Measurements from ENCODE around the gene TRIM26. TPM values are rescaled to one million over a fixed set of nuclear protein-coding genes. Genes with fewer than 3 reads are reported as not detected.
"Not testable (repeated sequence)": the region's sequence is repeated elsewhere in the genome, so short reads cannot be mapped to it uniquely, and the experiment has no call there.

TRIM26 gene
- polyA plus RNA-seq, 12 donors, result 12.6 to 33.8 (median 15.0) TPM; not detected in 1

- no peak for DNase-seq
Observed at GRCh38 chr6:30171677-30172471, 41.3 kb downstream of the TRIM26 start.

DNA sequence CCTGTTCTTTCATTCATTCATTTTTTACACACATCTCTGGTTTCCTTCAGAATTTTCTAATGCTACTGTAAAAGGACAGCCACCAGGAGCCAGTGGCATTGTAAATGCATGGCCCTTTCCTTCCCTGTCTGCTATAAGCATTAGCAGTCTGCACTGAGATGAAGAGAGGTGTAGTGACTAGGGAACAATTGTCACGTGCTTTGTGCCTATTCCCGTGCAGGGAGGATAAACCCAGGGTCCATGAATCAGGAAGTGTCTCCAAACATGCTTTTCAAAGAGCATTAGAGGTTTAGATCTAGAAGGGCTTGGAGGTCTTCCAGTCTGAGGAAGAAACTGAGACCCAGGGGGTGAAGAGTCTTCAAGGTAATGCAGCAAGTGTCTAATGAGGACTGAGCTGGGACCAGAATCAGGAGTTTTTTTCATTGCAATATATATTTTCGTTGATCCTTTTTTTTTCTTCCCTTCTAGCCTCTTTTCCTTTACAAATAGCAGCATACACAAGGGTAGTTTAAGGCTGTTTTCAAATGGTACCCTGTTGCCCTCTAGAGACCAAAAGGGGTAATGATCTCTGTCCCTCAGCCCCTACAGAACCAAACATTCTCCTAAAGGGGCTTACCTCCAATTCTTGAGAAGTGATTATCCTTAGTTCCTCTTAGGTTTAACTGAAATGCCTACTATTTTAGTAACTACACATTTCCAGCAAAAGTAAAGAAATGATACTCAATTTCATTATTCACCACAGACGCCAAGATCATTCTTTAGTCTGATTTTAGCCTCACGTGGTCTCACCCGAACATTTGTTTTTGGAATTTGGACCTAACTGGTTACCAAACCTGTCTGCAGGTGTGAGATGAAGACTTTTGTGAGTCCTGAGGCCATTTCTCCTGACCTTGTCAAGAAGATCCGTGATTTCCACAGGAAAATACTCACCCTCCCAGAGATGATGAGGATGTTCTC, 43.3 kb downstream of the TRIM26 start:
- peak; percentile 18 for DNase-seq

GRCh38 chr6:30168741-30169140, 44.5 kb downstream of the TRIM26 start:
- DNase-seq, result no peak

GRCh38 chr6:30167101-30167500, 46.1 kb downstream of the TRIM26 start:
- DNase-seq, result no peak

DNA sequence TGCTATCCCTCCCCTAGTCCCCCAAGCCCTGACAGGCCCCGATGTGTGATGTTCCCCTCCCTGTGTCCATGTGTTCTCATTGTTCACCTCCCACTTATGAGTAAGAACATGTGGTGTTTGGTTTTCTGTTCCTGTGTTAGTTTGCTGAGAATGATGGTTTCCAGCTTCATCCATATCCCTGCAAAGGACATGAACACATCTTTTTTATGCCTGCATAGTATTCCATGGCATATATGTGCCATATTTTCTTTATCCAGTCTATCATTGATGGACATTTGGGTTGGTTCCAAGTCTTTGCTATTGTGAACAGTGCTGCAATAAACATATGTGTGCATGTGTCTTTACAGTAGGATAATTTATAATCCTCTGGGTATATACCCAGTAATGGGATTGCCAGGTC, 48.0 kb downstream of the TRIM26 start:
- not testable (repeated sequence) for DNase-seq

DNA sequence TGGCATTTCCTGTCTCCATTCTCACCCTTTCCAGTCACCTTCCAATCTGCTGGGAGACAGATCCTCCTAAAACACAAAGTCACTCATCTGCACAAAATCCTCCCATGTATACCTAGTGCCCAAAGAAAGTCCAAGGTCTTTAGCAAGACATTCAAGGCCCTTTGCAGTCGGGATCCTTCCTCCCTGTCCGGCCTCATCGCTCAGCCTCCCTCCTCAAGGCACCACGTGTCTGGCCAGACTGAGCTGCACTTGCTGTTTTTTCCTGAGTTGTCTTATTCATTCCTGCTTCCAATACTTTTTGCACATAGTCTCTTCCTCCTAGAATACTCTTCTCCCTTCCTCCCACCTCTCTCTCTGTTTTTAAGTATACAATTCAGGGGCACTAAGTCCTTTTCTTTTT, 48.5 kb downstream of the TRIM26 start:
- no peak for DNase-seq

GRCh38 chr6:30163918-30164654, 49.1 kb downstream of the TRIM26 start:
- no peak for DNase-seq

DNA sequence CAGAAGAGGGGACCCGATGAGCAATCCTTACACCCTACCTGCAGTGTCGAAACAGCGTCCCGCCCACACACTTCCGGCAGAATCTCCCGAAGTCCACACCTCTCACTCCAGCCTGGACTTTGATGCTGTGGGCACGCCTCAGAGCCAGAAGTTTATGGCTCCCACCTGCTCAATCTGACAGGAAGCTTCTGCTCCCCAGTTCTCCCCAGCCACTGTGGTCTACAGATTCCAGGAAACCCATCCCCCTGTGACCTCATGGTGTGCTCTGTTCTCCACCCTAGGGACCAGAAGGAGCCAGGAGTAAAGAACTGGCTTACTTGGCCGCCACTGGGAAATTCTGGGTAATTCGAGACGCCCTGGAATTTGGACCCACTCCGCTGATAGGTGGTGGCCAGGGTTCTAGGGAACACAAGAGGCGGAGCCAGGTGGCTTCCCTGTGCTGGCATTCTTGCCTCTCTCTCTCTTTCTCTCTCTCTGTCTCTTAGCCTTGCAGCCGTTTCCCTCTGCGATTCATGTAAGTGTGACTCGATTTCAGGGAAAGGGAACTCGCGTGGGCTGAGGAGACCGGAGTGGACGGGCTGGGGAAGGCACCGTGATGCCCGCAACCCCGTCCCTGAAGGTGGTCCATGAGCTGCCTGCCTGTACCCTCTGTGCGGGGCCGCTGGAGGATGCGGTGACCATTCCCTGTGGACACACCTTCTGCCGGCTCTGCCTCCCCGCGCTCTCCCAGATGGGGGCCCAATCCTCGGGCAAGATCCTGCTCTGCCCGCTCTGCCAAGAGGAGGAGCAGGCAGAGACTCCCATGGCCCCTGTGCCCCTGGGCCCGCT, 49.9 kb downstream of the TRIM26 start, which contains the start of gene TRIM15:
TSS of gene TRIM15 (plus strand) at position 457 of the 828 bp plus-strand sequence. CDS start at position 596, 139 bp downstream.
- DNase-seq, result no peak

DNA sequence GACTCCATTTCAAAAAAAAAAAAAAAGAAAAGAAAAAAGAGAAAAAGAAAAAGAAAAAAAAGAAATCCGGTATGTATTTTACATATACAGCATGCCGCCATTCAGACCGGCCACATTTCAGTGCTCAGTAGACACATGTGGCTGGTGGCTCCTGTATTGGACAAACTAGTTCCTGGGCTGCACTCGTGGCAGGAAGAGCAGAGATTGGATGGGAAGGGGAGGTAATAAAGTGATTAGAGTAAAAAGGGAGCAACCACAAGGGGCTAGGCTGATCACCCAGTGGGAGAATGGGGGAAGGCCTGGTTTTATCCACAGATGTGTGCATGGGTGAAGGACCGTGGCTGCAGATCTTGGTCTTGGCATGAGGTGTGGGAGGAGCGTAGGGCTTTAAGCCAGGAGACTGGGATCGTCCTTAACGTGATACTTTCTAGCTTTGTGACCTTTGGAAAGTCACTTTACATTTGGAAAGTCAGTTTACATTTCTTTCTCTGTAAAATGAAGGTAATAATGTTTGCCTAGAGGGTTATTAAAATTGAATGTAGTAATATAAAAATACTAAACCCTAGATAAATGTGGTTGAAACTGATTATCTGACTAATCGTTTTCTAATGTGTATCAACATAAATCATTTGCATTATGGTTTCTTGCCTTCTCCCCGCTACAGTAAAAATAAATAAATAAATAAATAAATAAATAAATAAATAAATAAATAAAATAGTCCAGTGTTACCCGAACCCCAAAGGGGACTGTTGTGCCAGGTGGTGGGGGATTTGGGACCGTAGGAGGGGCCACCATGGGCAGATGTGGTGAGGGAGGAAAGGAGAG, 50.7 kb downstream of the TRIM26 start:
- no peak for DNase-seq

DNA sequence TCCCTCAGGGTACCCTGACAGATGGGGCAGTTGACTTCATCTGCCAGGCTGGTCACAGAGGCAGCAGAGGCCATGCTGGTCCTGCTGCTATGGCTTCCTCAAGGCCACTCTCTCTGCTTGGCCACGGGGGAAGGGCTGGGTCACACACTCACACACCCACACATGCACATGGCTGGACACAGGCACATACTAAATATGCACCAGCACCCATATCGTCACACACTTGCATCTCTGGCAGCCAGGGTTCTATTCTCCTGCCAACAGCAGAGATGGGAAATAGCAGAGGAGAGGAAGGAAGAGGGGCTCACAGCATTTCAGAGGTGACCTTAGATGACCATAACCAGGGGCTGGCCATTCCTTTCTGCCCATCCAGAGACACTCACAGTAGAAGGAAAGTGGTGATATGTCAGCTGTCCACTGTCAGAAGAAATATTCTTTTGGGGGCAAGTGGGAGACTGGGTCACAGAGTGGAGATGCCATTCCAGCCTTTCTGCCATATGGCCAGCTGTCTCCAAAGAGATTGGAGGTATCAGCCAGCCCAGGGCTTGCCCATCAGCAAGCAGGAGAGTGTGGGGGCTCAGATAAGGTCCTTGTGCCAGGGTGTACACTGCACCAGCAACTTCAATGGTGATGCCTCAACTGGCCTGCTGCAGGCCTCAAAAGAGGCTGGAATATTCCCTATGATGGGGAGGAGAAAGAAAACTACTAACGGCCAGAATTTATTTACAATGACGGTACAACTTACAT, 52.2 kb downstream of the TRIM26 start, which contains the start of gene TRIM10:
TSS of gene TRIM10 (minus strand) at position 427 of the 747 bp plus-strand sequence. CDS start at position 74, 353 bp downstream.
- DNase-seq, result no peak

- DNase-seq, result no peak
Observed at GRCh38 chr6:30160008-30160784, 53.0 kb downstream of the TRIM26 start.

DNA sequence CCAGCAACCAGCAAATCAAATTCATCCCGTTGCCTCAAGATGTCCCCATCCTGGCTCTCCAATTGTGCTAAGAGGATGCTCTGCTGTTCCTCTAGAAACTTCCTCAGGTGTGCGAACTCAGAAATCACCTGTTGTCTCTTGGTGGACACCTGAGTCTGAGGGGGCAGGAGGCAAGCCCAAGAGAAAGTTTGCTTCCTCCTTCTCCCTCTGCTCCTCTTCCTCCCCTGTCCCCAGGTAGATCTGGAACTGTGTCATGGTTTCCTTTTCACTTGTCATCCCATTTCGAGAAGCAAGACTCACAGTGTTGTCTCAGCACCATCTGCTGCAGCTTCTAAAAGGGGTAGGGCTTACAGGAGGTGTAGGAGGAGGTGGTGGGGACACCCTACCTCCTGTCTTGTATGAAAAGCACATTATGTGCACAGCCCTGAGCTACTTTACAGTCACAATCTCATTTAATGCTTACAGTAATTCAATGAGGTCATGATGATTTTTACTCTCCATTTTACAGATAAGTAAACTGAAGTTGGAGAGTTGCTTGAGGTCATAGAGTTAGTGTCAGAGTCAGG, 54.6 kb downstream of the TRIM26 start:
- no peak for DNase-seq

- DNase-seq, result no peak
Observed at GRCh38 chr6:30157999-30158398, 55.2 kb downstream of the TRIM26 start.

- no peak for DNase-seq
Observed at GRCh38 chr6:30157581-30157980, 55.6 kb downstream of the TRIM26 start.

DNA sequence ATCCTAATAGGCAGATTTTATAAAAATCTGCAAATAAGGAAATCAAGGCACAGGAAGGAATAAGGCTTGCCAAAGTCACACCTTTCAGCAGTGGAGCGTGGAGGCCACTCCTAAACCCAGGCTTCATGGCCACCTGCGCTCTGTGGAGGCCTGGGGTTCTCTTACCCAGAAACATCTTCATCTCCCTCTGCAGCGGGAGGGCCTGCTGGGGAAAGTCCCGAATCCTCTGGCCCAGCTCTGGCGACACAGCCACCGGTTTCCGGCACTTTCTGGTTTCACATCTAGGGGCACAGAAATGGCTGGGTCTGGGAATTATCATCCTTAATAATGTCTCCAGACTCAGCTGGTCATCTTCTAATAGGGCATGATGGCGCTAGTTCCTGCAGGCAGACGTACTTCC, 56.4 kb downstream of the TRIM26 start:
- no peak for DNase-seq

GRCh38 chr6:30156262-30156599, 57.0 kb downstream of the TRIM26 start:
- peak; percentile 10 for DNase-seq

DNA sequence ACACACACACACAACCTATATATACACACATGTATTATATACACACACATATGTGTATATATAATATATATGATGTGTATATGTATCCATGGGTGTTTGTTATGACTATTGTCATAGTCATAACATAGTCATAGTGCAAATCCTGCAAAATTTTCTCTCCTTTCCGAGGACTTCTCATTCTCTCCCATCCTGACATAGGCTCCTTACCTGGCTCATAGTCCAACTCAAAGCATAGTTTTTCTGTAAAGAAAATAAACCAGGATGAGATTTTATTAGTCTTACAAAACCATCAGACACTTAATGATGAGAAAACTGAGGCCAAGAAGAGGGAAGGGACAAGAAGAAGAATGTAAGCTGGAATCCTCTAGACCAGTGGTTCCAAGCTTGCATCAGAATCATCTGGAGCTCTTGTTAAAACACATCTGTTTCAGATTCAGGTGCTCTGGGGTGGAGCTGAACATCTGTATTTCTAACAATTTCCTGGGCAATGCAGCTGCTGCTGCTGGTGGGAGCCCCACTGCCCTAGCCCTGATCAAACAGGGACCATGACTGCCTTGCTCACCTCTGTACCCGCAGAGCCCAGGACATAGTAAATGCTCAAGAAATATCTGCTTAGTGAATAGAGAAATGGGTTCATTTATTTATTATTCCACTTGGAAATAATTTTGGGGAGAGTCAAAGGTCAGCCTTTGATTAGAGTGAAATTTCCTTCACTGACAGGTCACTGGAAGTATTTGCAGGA, 57.5 kb downstream of the TRIM26 start:
- DNase-seq, result no peak
